ENCODE measurements around the gene NDST1.

The NDST1 gene

DNA sequence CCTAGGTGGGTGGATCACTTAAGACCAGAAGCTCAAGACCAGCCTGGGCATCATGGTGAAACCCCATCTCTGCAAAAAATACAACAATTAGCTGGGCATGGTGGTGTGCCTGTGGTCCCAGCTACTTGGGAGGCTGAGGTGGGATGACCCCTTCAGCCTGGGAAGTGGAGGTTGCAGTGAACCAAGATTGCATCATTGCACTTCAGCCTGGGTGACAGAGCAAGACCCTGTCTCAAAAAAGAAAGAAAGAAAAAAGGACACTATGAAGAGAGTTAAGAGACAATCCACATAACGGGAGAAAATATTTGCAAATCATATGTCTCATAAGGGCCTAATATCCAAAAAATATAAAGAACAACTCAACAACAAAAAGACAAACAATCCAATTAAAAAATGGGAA lies 57.9 kb downstream of the NDST1 start:
- H3K36me3 ChIP-seq (ENCODE audit: insufficient read depth, low read length) = no peaks in the 10 kb centered on the region
- no peak overlapping the region for H3K4me2 ChIP-seq (ENCODE audit: insufficient read depth, low read length)
- H3K4me1 ChIP-seq (ENCODE audit: insufficient read depth, low read length) = no peaks in the 10 kb centered on the region
- H3K27ac ChIP-seq (ENCODE audit: low read length) = no peak overlapping the region
- no peaks in the 10 kb centered on the region for H3K27me3 ChIP-seq (ENCODE audit: insufficient read depth, low read length, poor library complexity)
- H2AFZ ChIP-seq (ENCODE audit: low read depth, low read length) = no peak overlapping the region
- no peak overlapping the region for H3K4me3 ChIP-seq (ENCODE audit: low read depth in 1 of 2, low read length in 2 of 2)
- no peaks in the 10 kb centered on the region for H3K9me3 ChIP-seq (ENCODE audit: insufficient read depth, low read length, severe bottlenecking)
- H3K79me2 ChIP-seq (ENCODE audit: insufficient read depth, low read length) = no peaks in the 10 kb centered on the region
- no peak for DNase-seq
- no peak for ATAC-seq (ENCODE audit: insufficient read depth, low read depth)
- H4K20me1 ChIP-seq (ENCODE audit: insufficient read depth, low read length) = no peaks in the 10 kb centered on the region; the same call in 1 of the 2 replicates
- H3K9ac ChIP-seq (ENCODE audit: low read depth, low read length) = no peak overlapping the region
- TF ChIP-seq EZH2 (IDR thresholded peaks at IDR 0.05; ENCODE audit: borderline replicate concordance, low read depth, low read length, severe bottlenecking) = no peak
- TF ChIP-seq, protein P1, sequence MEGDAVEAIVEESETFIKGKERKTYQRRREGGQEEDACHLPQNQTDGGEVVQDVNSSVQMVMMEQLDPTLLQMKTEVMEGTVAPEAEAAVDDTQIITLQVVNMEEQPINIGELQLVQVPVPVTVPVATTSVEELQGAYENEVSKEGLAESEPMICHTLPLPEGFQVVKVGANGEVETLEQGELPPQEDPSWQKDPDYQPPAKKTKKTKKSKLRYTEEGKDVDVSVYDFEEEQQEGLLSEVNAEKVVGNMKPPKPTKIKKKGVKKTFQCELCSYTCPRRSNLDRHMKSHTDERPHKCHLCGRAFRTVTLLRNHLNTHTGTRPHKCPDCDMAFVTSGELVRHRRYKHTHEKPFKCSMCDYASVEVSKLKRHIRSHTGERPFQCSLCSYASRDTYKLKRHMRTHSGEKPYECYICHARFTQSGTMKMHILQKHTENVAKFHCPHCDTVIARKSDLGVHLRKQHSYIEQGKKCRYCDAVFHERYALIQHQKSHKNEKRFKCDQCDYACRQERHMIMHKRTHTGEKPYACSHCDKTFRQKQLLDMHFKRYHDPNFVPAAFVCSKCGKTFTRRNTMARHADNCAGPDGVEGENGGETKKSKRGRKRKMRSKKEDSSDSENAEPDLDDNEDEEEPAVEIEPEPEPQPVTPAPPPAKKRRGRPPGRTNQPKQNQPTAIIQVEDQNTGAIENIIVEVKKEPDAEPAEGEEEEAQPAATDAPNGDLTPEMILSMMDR (IDR thresholded peaks at IDR 0.05; ENCODE audit: borderline replicate concordance, extremely low read depth, low read length, poor library complexity, severe bottlenecking) = no peak

- no peaks in the 10 kb centered on the region; the same call in 1 of the 2 replicates for H4K20me1 ChIP-seq (ENCODE audit: insufficient read depth, low read length)
- no peak overlapping the region for H3K4me2 ChIP-seq (ENCODE audit: insufficient read depth, low read length)
- no peaks in the 10 kb centered on the region for H3K36me3 ChIP-seq (ENCODE audit: insufficient read depth, low read length)
- no peak overlapping the region for H3K27ac ChIP-seq (ENCODE audit: low read length)
- DNase-seq = no peak
- no peak overlapping the region for H3K4me3 ChIP-seq (ENCODE audit: low read depth in 1 of 2, low read length in 2 of 2)
- H3K79me2 ChIP-seq (ENCODE audit: insufficient read depth, low read length) = no peaks in the 10 kb centered on the region
- H3K9ac ChIP-seq (ENCODE audit: low read depth, low read length) = no peak overlapping the region
- no peak for ATAC-seq (ENCODE audit: insufficient read depth, low read depth)
- no peaks in the 10 kb centered on the region for H3K9me3 ChIP-seq (ENCODE audit: insufficient read depth, low read length, severe bottlenecking)
- no peak overlapping the region for H2AFZ ChIP-seq (ENCODE audit: low read depth, low read length)
- H3K4me1 ChIP-seq (ENCODE audit: insufficient read depth, low read length) = no peaks in the 10 kb centered on the region
- TF ChIP-seq, protein P1 (IDR thresholded peaks at IDR 0.05; ENCODE audit: borderline replicate concordance, extremely low read depth, low read length, poor library complexity, severe bottlenecking) = no peak
- TF ChIP-seq EZH2 (IDR thresholded peaks at IDR 0.05; ENCODE audit: borderline replicate concordance, low read depth, low read length, severe bottlenecking) = no peak
- H3K27me3 ChIP-seq (ENCODE audit: insufficient read depth, low read length, poor library complexity) = no peaks in the 10 kb centered on the region
Measured at GRCh38 chr5:150567031-150567717, 59.2 kb downstream of the NDST1 start.

GRCh38 chr5:150568663-150569062 lies 60.7 kb downstream of the NDST1 start:
- ATAC-seq (ENCODE audit: insufficient read depth, low read depth) = no peak
- Histone ChIP-seq H3K4me3 (ENCODE audit: low read depth in 1 of 2, low read length in 2 of 2) (no peak overlapping the region), H3K4me2 (ENCODE audit: insufficient read depth, low read length) (no peak overlapping the region)

More at GRCh38 chr5:150568663-150569062, 60.7 kb downstream of the NDST1 start:
- no peaks in the 10 kb centered on the region for H3K9me3 ChIP-seq (ENCODE audit: insufficient read depth, low read length, severe bottlenecking)
- no peak overlapping the region for H3K27ac ChIP-seq (ENCODE audit: low read length)
- H4K20me1 ChIP-seq (ENCODE audit: insufficient read depth, low read length) = no peaks in the 10 kb centered on the region; the same call in 1 of the 2 replicates
- no peak overlapping the region for H2AFZ ChIP-seq (ENCODE audit: low read depth, low read length)
- no peaks in the 10 kb centered on the region for H3K4me1 ChIP-seq (ENCODE audit: insufficient read depth, low read length)
- H3K27me3 ChIP-seq (ENCODE audit: insufficient read depth, low read length, poor library complexity) = no peaks in the 10 kb centered on the region
- TF ChIP-seq EZH2 (IDR thresholded peaks at IDR 0.05; ENCODE audit: borderline replicate concordance, low read depth, low read length, severe bottlenecking) = no peak
- TF ChIP-seq, protein P1 (IDR thresholded peaks at IDR 0.05; ENCODE audit: borderline replicate concordance, extremely low read depth, low read length, poor library complexity, severe bottlenecking) = no peak
- no peaks in the 10 kb centered on the region for H3K36me3 ChIP-seq (ENCODE audit: insufficient read depth, low read length)
- no peak for DNase-seq
- no peak overlapping the region for H3K9ac ChIP-seq (ENCODE audit: low read depth, low read length)
- H3K79me2 ChIP-seq (ENCODE audit: insufficient read depth, low read length) = no peaks in the 10 kb centered on the region
